ENCODE measurements around the gene RPL22L1.
"Not testable (repeated sequence)": the region's sequence is repeated elsewhere in the genome, so short reads cannot be mapped to it uniquely, and the experiment has no call there.

RPL22L1 gene

GRCh38 chr3:170889132-170889531, 19.1 kb upstream of the RPL22L1 start:
- no peak for DNase-seq (ENCODE audit: low read depth, low spot score)
- no peak overlapping the region for H3K4me3 ChIP-seq (ENCODE audit: low read length)

GRCh38 chr3:170884109-170884930, 14.3 kb upstream of the RPL22L1 start:
- not testable (repeated sequence) for DNase-seq (ENCODE audit: low read depth, low spot score); H3K4me3 ChIP-seq (ENCODE audit: low read length)

- H3K4me3 ChIP-seq (ENCODE audit: low read length); DNase-seq (ENCODE audit: low read depth, low spot score): not testable (repeated sequence)
These were observed 8.7 kb upstream of the RPL22L1 start for GRCh38 chr3:170878688-170879087.

- not testable (repeated sequence) for H3K4me3 ChIP-seq (ENCODE audit: low read length); DNase-seq (ENCODE audit: low read depth, low spot score)
These were observed 7.3 kb upstream of the RPL22L1 start for GRCh38 chr3:170877311-170877710.

- H3K4me3 ChIP-seq (ENCODE audit: low read length) = no peak overlapping the region
- no peak for DNase-seq (ENCODE audit: low read depth, low spot score)
These were observed 6.5 kb upstream of the RPL22L1 start for GRCh38 chr3:170876537-170876936.

- no peak for DNase-seq (ENCODE audit: low read depth, low spot score)
These were observed 780 bp downstream of the RPL22L1 start for GRCh38 chr3:170869239-170869590.

GRCh38 chr3:170868577-170869238, 1.3 kb downstream of the RPL22L1 start:
- no peak for DNase-seq (ENCODE audit: low read depth, low spot score)
- peak overlapping the region; percentile 91 for H3K4me3 ChIP-seq (ENCODE audit: low read length)

More at GRCh38 chr3:170869239-170869590, 780 bp downstream of the RPL22L1 start:
- peak overlapping the region; percentile 91 for H3K4me3 ChIP-seq (ENCODE audit: low read length)

GRCh38 chr3:170867143-170867937, 2.7 kb downstream of the RPL22L1 start:
- H3K4me3 ChIP-seq (ENCODE audit: low read length) = no peak overlapping the region
- DNase-seq (ENCODE audit: low read depth, low spot score) = no peak

- DNase-seq (ENCODE audit: low read depth, low spot score) = no peak
- H3K4me3 ChIP-seq (ENCODE audit: low read length) = no peak overlapping the region
These were observed 3.5 kb downstream of the RPL22L1 start for GRCh38 chr3:170866499-170866898.

- no peak overlapping the region for H3K4me3 ChIP-seq (ENCODE audit: low read length)
- DNase-seq (ENCODE audit: low read depth, low spot score) = no peak
These were observed 4.5 kb downstream of the RPL22L1 start for GRCh38 chr3:170865209-170866094.

GRCh38 chr3:170864525-170865208, 5.3 kb downstream of the RPL22L1 start:
- no peak overlapping the region for H3K4me3 ChIP-seq (ENCODE audit: low read length)
- DNase-seq (ENCODE audit: low read depth, low spot score) = no peak

GRCh38 chr3:170863816-170864215, 6.2 kb downstream of the RPL22L1 start:
- no peak overlapping the region for H3K4me3 ChIP-seq (ENCODE audit: low read length)
- no peak for DNase-seq (ENCODE audit: low read depth, low spot score)

- H3K4me3 ChIP-seq (ENCODE audit: low read length) = no peak overlapping the region
- DNase-seq (ENCODE audit: low read depth, low spot score) = no peak
These were observed 7.2 kb downstream of the RPL22L1 start for GRCh38 chr3:170862618-170863374.

- no peak overlapping the region for H3K4me3 ChIP-seq (ENCODE audit: low read length)
- DNase-seq (ENCODE audit: low read depth, low spot score) = no peak
These were observed 11.4 kb downstream of the RPL22L1 start for GRCh38 chr3:170858599-170858998.

GRCh38 chr3:170852324-170852723, 17.7 kb downstream of the RPL22L1 start:
- DNase-seq (ENCODE audit: low read depth, low spot score) = no peak
- no peak overlapping the region for H3K4me3 ChIP-seq (ENCODE audit: low read length)

- H3K4me3 ChIP-seq (ENCODE audit: low read length) = no peak overlapping the region
These were observed 21.6 kb downstream of the RPL22L1 start for GRCh38 chr3:170848292-170848917.

GRCh38 chr3:170844377-170844776, 25.6 kb downstream of the RPL22L1 start:
- no peak for DNase-seq (ENCODE audit: low read depth, low spot score)

More at GRCh38 chr3:170848292-170848917, 21.6 kb downstream of the RPL22L1 start:
- DNase-seq (ENCODE audit: low read depth, low spot score) = no peak

More at GRCh38 chr3:170844377-170844776, 25.6 kb downstream of the RPL22L1 start:
- H3K4me3 ChIP-seq (ENCODE audit: low read length) = no peak overlapping the region
